ENCODE data around the gene MYADML2.

Gene MYADML2

GRCh38 chr17:81940538-81941483 is 6.2 kb downstream of the MYADML2 start:
- Histone ChIP-seq H3K27ac (ENCODE audit: low read depth, low read length) (no peak overlapping the region), H3K4me1 (ENCODE audit: insufficient read depth, low read length) (peaks cover 6% of the 10 kb centered on the region), H3K9me3 (ENCODE audit: low read length) (no peaks in the 10 kb centered on the region), H3K27me3 (ENCODE audit: control insufficient read depth in 1 of 2, insufficient read depth in 2 of 2, low read length in 2 of 2) (peaks cover 0 to 32% of the 10 kb centered on the region in 2 donors), H3K36me3 (ENCODE audit: insufficient read depth, low read length) (no peaks in the 10 kb centered on the region), H3K4me3 (ENCODE audit: low read depth in 1 of 2, low read length in 2 of 2) (no peak overlapping the region), H3K9ac (ENCODE audit: low read length) (no peak overlapping the region)

GRCh38 chr17:81939881-81940385 is 7.1 kb downstream of the MYADML2 start:
- Histone ChIP-seq H3K27me3 (ENCODE audit: control insufficient read depth in 1 of 2, insufficient read depth in 2 of 2, low read length in 2 of 2) (peaks cover 0 to 32% of the 10 kb centered on the region in 2 donors), H3K9ac (ENCODE audit: low read length) (no peak overlapping the region), H3K9me3 (ENCODE audit: low read length) (no peaks in the 10 kb centered on the region), H3K4me1 (ENCODE audit: insufficient read depth, low read length) (peaks cover 6% of the 10 kb centered on the region), H3K4me3 (ENCODE audit: low read depth in 1 of 2, low read length in 2 of 2) (no peak overlapping the region), H3K36me3 (ENCODE audit: insufficient read depth, low read length) (no peaks in the 10 kb centered on the region), H3K27ac (ENCODE audit: low read depth, low read length) (no peak overlapping the region)

- peaks cover 6% of the 10 kb centered on the region for H3K4me1 ChIP-seq (ENCODE audit: insufficient read depth, low read length)
- H3K9ac ChIP-seq (ENCODE audit: low read length), result no peak overlapping the region
- no peaks in the 10 kb centered on the region for H3K9me3 ChIP-seq (ENCODE audit: low read length)
- no peaks in the 10 kb centered on the region for H3K36me3 ChIP-seq (ENCODE audit: insufficient read depth, low read length)
- H3K4me3 ChIP-seq (ENCODE audit: low read depth in 1 of 2, low read length in 2 of 2), result no peak overlapping the region
- peaks cover 0 to 32% of the 10 kb centered on the region in 2 donors for H3K27me3 ChIP-seq (ENCODE audit: control insufficient read depth in 1 of 2, insufficient read depth in 2 of 2, low read length in 2 of 2)
- no peak overlapping the region for H3K27ac ChIP-seq (ENCODE audit: low read depth, low read length)
These were observed 7.8 kb downstream of the MYADML2 start for GRCh38 chr17:81939218-81939617.

GRCh38 chr17:81935709-81936084 is 11.3 kb downstream of the MYADML2 start:
- Histone ChIP-seq H3K4me1 (ENCODE audit: insufficient read depth, low read length) (peaks cover 6% of the 10 kb centered on the region), H3K27ac (ENCODE audit: low read depth, low read length) (no peak overlapping the region), H3K27me3 (ENCODE audit: control insufficient read depth in 1 of 2, insufficient read depth in 2 of 2, low read length in 2 of 2) (peaks cover 0 to 15% of the 10 kb centered on the region in 2 donors), H3K9me3 (ENCODE audit: low read length) (no peaks in the 10 kb centered on the region), H3K4me3 (ENCODE audit: low read depth in 1 of 2, low read length in 2 of 2) (no peak overlapping the region), H3K9ac (ENCODE audit: low read length) (no peak overlapping the region), H3K36me3 (ENCODE audit: insufficient read depth, low read length) (no peaks in the 10 kb centered on the region)

- H3K36me3 ChIP-seq (ENCODE audit: insufficient read depth, low read length), result no peaks in the 10 kb centered on the region
- H3K9me3 ChIP-seq (ENCODE audit: low read length), result no peaks in the 10 kb centered on the region
- no peak overlapping the region for H3K9ac ChIP-seq (ENCODE audit: low read length)
- H3K27ac ChIP-seq (ENCODE audit: low read depth, low read length), result no peak overlapping the region
- H3K4me3 ChIP-seq (ENCODE audit: low read depth in 1 of 2, low read length in 2 of 2), result no peak overlapping the region
- peaks cover 6% of the 10 kb centered on the region for H3K4me1 ChIP-seq (ENCODE audit: insufficient read depth, low read length)
- peaks cover 0 to 11% of the 10 kb centered on the region in 2 donors for H3K27me3 ChIP-seq (ENCODE audit: control insufficient read depth in 1 of 2, insufficient read depth in 2 of 2, low read length in 2 of 2)
These were observed 12.0 kb downstream of the MYADML2 start for GRCh38 chr17:81934850-81935708.

- Histone ChIP-seq H3K27ac (ENCODE audit: low read depth, low read length) (no peak overlapping the region), H3K36me3 (ENCODE audit: insufficient read depth, low read length) (no peaks in the 10 kb centered on the region), H3K27me3 (ENCODE audit: control insufficient read depth in 1 of 2, insufficient read depth in 2 of 2, low read length in 2 of 2) (peaks cover 0 to 7% of the 10 kb centered on the region in 2 donors), H3K9ac (ENCODE audit: low read length) (no peak overlapping the region), H3K9me3 (ENCODE audit: low read length) (no peaks in the 10 kb centered on the region), H3K4me1 (ENCODE audit: insufficient read depth, low read length) (peaks cover 6% of the 10 kb centered on the region), H3K4me3 (ENCODE audit: low read depth in 1 of 2, low read length in 2 of 2) (no peak overlapping the region)
These were observed 12.8 kb downstream of the MYADML2 start for GRCh38 chr17:81934098-81934757.

GRCh38 chr17:81933178-81933699 is 13.8 kb downstream of the MYADML2 start:
- Histone ChIP-seq H3K4me3 (ENCODE audit: low read depth in 1 of 2, low read length in 2 of 2) (no peak overlapping the region), H3K27me3 (ENCODE audit: control insufficient read depth in 1 of 2, insufficient read depth in 2 of 2, low read length in 2 of 2) (peaks cover 0 to 17% of the 10 kb centered on the region in 2 donors), H3K36me3 (ENCODE audit: insufficient read depth, low read length) (no peaks in the 10 kb centered on the region), H3K9ac (ENCODE audit: low read length) (no peak overlapping the region), H3K27ac (ENCODE audit: low read depth, low read length) (no peak overlapping the region), H3K9me3 (ENCODE audit: low read length) (no peaks in the 10 kb centered on the region), H3K4me1 (ENCODE audit: insufficient read depth, low read length) (peaks cover 14% of the 10 kb centered on the region)

GRCh38 chr17:81932333-81932983 is 14.6 kb downstream of the MYADML2 start:
- H3K4me1 ChIP-seq (ENCODE audit: insufficient read depth, low read length), result peaks cover 16% of the 10 kb centered on the region
- H3K36me3 ChIP-seq (ENCODE audit: insufficient read depth, low read length), result no peaks in the 10 kb centered on the region
- H3K27ac ChIP-seq (ENCODE audit: low read depth, low read length), result no peak overlapping the region
- peaks cover 0 to 18% of the 10 kb centered on the region in 2 donors for H3K27me3 ChIP-seq (ENCODE audit: control insufficient read depth in 1 of 2, insufficient read depth in 2 of 2, low read length in 2 of 2)
- no peak overlapping the region for H3K4me3 ChIP-seq (ENCODE audit: low read depth in 1 of 2, low read length in 2 of 2)
- no peaks in the 10 kb centered on the region for H3K9me3 ChIP-seq (ENCODE audit: low read length)
- no peak overlapping the region for H3K9ac ChIP-seq (ENCODE audit: low read length)

GRCh38 chr17:81931557-81932332 is 15.3 kb downstream of the MYADML2 start:
- Histone ChIP-seq H3K4me3 (ENCODE audit: low read depth in 1 of 2, low read length in 2 of 2) (no peak overlapping the region), H3K9me3 (ENCODE audit: low read length) (no peaks in the 10 kb centered on the region), H3K4me1 (ENCODE audit: insufficient read depth, low read length) (peaks cover 14% of the 10 kb centered on the region), H3K27me3 (ENCODE audit: control insufficient read depth in 1 of 2, insufficient read depth in 2 of 2, low read length in 2 of 2) (peaks cover 0 to 16% of the 10 kb centered on the region in 2 donors), H3K9ac (ENCODE audit: low read length) (no peak overlapping the region), H3K36me3 (ENCODE audit: insufficient read depth, low read length) (no peaks in the 10 kb centered on the region), H3K27ac (ENCODE audit: low read depth, low read length) (no peak overlapping the region)

GRCh38 chr17:81931189-81931556 is 15.9 kb downstream of the MYADML2 start:
- no peaks in the 10 kb centered on the region for H3K9me3 ChIP-seq (ENCODE audit: low read length)
- H3K9ac ChIP-seq (ENCODE audit: low read length), result no peak overlapping the region
- no peak overlapping the region for H3K4me3 ChIP-seq (ENCODE audit: low read depth in 1 of 2, low read length in 2 of 2)
- H3K4me1 ChIP-seq (ENCODE audit: insufficient read depth, low read length), result peaks cover 12% of the 10 kb centered on the region
- H3K27ac ChIP-seq (ENCODE audit: low read depth, low read length), result no peak overlapping the region
- peaks cover 0 to 12% of the 10 kb centered on the region in 2 donors for H3K27me3 ChIP-seq (ENCODE audit: control insufficient read depth in 1 of 2, insufficient read depth in 2 of 2, low read length in 2 of 2)
- H3K36me3 ChIP-seq (ENCODE audit: insufficient read depth, low read length), result no peaks in the 10 kb centered on the region
